ENCODE results near the gene CFAP107. TPM values are rescaled to one million over a fixed set of nuclear protein-coding genes. Genes with fewer than 3 reads are reported as not detected.

The CFAP107 gene, protein sequence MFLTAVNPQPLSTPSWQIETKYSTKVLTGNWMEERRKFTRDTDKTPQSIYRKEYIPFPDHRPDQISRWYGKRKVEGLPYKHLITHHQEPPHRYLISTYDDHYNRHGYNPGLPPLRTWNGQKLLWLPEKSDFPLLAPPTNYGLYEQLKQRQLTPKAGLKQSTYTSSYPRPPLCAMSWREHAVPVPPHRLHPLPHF
- total RNA-seq, result not detected

DNA sequence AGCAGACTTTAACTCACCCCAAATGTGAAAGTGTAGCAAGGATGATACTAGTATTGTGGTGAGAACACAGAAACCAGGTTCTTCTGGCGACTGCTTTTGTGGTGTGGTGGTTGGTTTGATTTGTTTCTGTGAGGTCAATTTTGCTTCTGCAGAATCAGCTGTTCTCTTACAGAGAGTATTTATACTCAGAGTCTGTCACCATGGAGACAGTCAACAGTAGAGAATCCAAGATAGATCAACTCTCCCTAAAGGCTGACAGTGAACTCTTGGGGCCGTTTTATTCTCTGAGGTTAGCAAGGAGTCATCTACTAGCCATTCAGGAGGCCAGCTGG is at the start of gene CFAP107:
Gene CFAP107 (plus strand): TSS at position 209 of the 332 bp plus-strand sequence. CDS start 231 bp downstream, outside the sequence.
- H3K4me1 ChIP-seq, result no peaks in the 10 kb centered on the region
- intact Hi-C loops (cut with DNase I), result no loop called here
- 4 to 14% methylated on average over 2 of the region's 2 CpGs for WGBS, 2 donors

DNA sequence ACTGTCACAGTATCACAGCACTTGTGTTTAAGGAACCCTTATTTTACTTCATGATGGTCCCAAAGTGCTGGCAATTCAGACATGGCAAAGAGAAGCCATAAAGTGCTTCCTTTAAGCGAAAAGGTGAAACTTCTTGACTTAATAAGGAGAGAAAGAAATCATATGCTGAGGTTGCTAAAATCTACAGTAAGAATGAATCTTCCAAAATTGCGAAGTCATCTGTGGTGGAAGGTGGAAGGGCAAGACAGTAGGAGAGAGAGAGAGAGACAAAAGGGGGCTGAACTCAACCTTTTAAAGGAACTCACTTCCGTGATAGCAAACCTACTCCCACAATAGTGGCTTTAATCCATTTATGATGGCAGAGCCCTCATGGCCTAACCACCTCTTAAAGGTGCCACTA is 49.3 kb upstream of the CFAP107 start:
- Histone ChIP-seq H3K4me1 (no peaks in the 10 kb centered on the region), H3K36me3 (no peaks in the 10 kb centered on the region), H3K27me3 (no peaks in the 10 kb centered on the region), H3K4me3 (no peak overlapping the region), H3K27ac (no peak overlapping the region), H3K9me3 (no peaks in the 10 kb centered on the region)
- no peak for DNase-seq
- TF ChIP-seq POLR2A (IDR thresholded peaks at IDR 0.05), result no peak
- TF ChIP-seq, protein P1, sequence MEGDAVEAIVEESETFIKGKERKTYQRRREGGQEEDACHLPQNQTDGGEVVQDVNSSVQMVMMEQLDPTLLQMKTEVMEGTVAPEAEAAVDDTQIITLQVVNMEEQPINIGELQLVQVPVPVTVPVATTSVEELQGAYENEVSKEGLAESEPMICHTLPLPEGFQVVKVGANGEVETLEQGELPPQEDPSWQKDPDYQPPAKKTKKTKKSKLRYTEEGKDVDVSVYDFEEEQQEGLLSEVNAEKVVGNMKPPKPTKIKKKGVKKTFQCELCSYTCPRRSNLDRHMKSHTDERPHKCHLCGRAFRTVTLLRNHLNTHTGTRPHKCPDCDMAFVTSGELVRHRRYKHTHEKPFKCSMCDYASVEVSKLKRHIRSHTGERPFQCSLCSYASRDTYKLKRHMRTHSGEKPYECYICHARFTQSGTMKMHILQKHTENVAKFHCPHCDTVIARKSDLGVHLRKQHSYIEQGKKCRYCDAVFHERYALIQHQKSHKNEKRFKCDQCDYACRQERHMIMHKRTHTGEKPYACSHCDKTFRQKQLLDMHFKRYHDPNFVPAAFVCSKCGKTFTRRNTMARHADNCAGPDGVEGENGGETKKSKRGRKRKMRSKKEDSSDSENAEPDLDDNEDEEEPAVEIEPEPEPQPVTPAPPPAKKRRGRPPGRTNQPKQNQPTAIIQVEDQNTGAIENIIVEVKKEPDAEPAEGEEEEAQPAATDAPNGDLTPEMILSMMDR (IDR thresholded peaks at IDR 0.05), result no peak
- intact Hi-C loops (cut with DNase I), result no loop called here
- WGBS, 2 donors, result 85 to 91% methylated on average over 3 of the region's 3 CpGs

More for the DNA sequence above, at the start of gene CFAP107:
- H3K36me3 ChIP-seq, result no peaks in the 10 kb centered on the region
- peaks cover 0 to 35% (median 0%) of the 10 kb centered on the region in 4 donors for H3K27me3 ChIP-seq
- H3K9me3 ChIP-seq, result peaks cover 0 to 18% (median 16%) of the 10 kb centered on the region in 3 donors
- no peak for DNase-seq
- no peak within 1 kb of the TSS for H3K27ac ChIP-seq
- TF ChIP-seq POLR2A (IDR thresholded peaks at IDR 0.05), result no peak
- TF ChIP-seq, protein P1 (IDR thresholded peaks at IDR 0.05), result no peak
- no peak within 1 kb of the TSS for H3K4me3 ChIP-seq

DNA sequence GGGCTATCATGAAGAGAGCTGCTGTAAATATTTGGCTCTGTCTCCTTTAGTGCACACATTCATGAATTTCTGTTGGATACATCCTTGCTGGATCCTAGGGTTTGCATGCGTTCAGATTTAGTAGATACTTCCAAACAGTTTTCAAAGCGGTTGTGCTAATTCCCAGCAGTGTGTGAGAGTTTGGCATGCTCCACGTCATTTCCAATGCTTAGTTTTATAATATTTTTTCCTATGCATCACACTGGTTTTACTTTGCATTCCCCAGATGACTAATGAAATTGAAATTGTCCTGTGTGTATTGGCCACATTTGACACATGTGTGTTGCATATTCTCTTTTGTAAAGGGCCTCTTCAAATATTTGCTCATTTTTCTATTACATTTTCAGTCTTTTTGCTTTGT is 48.6 kb upstream of the CFAP107 start:
- 70 to 78% methylated on average over 3 of the region's 3 CpGs for WGBS, 2 donors
- Histone ChIP-seq H3K4me1 (no peaks in the 10 kb centered on the region), H3K27me3 (no peaks in the 10 kb centered on the region), H3K4me3 (no peak overlapping the region), H3K9me3 (no peaks in the 10 kb centered on the region), H3K36me3 (no peaks in the 10 kb centered on the region), H3K27ac (no peak overlapping the region)
- TF ChIP-seq POLR2A (IDR thresholded peaks at IDR 0.05), result no peak
- TF ChIP-seq, protein P1 (IDR thresholded peaks at IDR 0.05), result no peak
- intact Hi-C loops (cut with DNase I), result no loop called here
- DNase-seq, result no peak

DNA sequence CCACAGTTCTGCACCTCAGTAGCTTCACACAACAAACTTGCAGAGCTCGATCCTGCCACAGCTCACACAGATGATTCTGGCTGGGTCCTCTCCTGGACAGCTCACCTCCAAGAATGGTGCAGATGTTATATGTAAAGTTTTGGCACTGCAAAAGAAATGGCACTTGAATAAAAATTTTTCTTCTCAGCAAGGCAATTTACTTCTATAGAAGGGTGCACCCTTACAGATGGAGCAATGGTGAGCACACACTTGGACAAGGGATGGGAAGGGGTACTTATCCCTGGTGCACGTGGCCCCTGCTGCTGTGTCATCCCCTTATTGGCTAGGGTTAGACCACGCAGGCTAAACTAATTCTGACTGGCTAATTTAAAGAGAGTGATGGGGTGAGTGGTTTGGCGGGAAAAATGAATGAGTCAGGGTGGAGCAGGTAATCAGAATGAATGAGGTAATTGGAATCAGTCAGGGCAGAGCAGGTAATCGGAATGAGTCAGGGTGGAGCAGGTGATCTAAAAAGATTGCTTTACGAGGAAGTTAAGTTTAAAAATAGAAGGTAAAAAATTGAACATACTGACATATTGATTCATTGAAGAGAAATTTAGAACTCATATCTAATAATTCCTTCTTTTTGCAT is 42.1 kb upstream of the CFAP107 start:
- H3K9me3 ChIP-seq, result peaks cover 0 to 17% (median 5%) of the 10 kb centered on the region in 3 donors
- no peak for TF ChIP-seq POLR2A (IDR thresholded peaks at IDR 0.05)
- TF ChIP-seq, protein P1 (IDR thresholded peaks at IDR 0.05), result no peak
- WGBS, 2 donors, result 41 to 50% methylated on average over 6 of the region's 6 CpGs
- DNase-seq, result no peak
- intact Hi-C loops (cut with DNase I), result no loop called here
- no peaks in the 10 kb centered on the region for H3K27me3 ChIP-seq
- no peaks in the 10 kb centered on the region for H3K4me1 ChIP-seq
- H3K36me3 ChIP-seq, result no peaks in the 10 kb centered on the region
- no peak overlapping the region for H3K27ac ChIP-seq
- no peak overlapping the region for H3K4me3 ChIP-seq

DNA sequence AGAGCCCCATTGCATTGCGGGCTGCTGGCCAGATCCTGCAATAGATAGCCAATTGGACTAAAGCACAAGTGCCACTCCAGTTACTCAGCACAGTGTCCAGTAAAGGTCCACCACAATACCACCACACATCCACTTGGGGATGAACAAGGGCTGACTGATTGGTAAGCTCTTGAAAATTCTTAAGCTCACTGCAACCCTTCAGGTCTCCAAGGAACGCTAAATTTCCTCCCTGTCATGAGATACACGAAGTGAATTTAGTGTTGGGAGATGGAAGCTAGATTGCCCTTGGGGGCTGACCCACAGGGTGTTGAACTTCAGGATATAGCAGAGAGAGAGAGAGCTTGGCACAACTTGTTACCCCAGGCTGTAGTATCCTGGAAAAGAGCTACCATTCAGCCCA is 39.9 kb upstream of the CFAP107 start:
- Histone ChIP-seq H3K9me3 (peaks cover 0 to 17% (median 5%) of the 10 kb centered on the region in 3 donors), H3K36me3 (no peaks in the 10 kb centered on the region), H3K27ac (no peak overlapping the region), H3K4me3 (no peak overlapping the region), H3K27me3 (no peaks in the 10 kb centered on the region), H3K4me1 (no peaks in the 10 kb centered on the region)
- intact Hi-C loops (cut with DNase I), result no loop called here
- DNase-seq, result no peak
- TF ChIP-seq, protein P1 (IDR thresholded peaks at IDR 0.05), result no peak
- no peak for TF ChIP-seq POLR2A (IDR thresholded peaks at IDR 0.05)
- 69 to 88% methylated on average over 3 of the region's 3 CpGs for WGBS, 2 donors

Measured in esophagus squamous epithelium (tissue), 5 donors.